Heart right ventricle (tissue), 16 donors: ENCODE measurements around the gene PPP1R14C. TPM values are rescaled to one million over a fixed set of nuclear protein-coding genes. Genes with fewer than 3 reads are reported as not detected.

ENCODE experiments used
- ATAC-seq, 8 donors: fragments of 200-7000 bp; cut with Tn5 transposase; one replicate each; pipeline ENCODE4 v1.9.1; 2020; ENCODE audit warnings: mild to moderate bottlenecking in 8 of 8, moderate library complexity in 8 of 8, moderate number of reproducible peaks in 1 of 8
- DNase-seq, 2 donors: peaks; one replicate each; pipeline ENCODE4 v3.0.0-alpha.2; 2020
- H3K27ac ChIP-seq, 10 donors: fragments of 200-600 bp; sonication (generic) in 2 of 10; one replicate each; pipeline versions ENCODE4 v1.5.0 to v1.8.0; 2020 to 2022; ENCODE audit warnings: mild to moderate bottlenecking in 3 of 10
- H3K27me3 ChIP-seq, 7 donors: fragments of 200-600 bp; one replicate each; pipeline ENCODE4 v1.8.0; 2021 to 2022; ENCODE audit warnings: mild to moderate bottlenecking in 2 of 7
- H3K36me3 ChIP-seq, 9 donors: fragments of 200-600 bp; sonication (generic) in 1 of 9; one replicate each; pipeline versions ENCODE4 v1.5.0 to v1.8.0; 2020 to 2022; ENCODE audit warnings: mild to moderate bottlenecking in 2 of 9
- H3K4me1 ChIP-seq, 9 donors: fragments of 200-600 bp; sonication (generic) in 1 of 9; one replicate each; pipeline versions ENCODE4 v1.5.0 to v1.8.0; 2020 to 2022; ENCODE audit warnings: mild to moderate bottlenecking in 4 of 9
- H3K4me3 ChIP-seq, 10 donors: fragments of 200-600 bp; sonication (generic) in 2 of 10; one replicate each; pipeline versions ENCODE4 v1.5.0 to v1.8.0; 2020 to 2022; ENCODE audit warnings: mild to moderate bottlenecking in 7 of 10, moderate library complexity in 2 of 10
- H3K9me3 ChIP-seq, 11 donors: fragments of 200-600 bp in 10 of 11; sonication (generic) in 2 of 11; one replicate each; pipeline versions ENCODE4 v1.5.0 to v1.8.0; 2013 to 2022; ENCODE audit warnings: mild to moderate bottlenecking in 2 of 11, control low read depth in 1 of 11, moderate library complexity in 1 of 11
- CTCF ChIP-seq, 9 donors: fragments of 200-600 bp; sonication (generic) in 2 of 9; IDR thresholded peaks; one replicate each; pipeline versions ENCODE4 v1.5.0 to v1.8.0; 2021 to 2022; ENCODE audit warnings: antibody characterized with exemption in 9 of 9, mild to moderate bottlenecking in 5 of 9, moderate library complexity in 1 of 9
- WGBS, 2 donors: extraction: QIAGEN DNeasy Blood & Tissue Kit; methylation state at CpG; one replicate each; pipeline ENCODE4 v1.1.7; 2013; ENCODE audit warnings: inconsistent platforms in 1 of 2; 5-methylcytosine and 5-hydroxymethylcytosine counted together
- intact Hi-C, 10 donors: fragments of 100-400 bp; cut with DNase I; formaldehyde crosslinking; loops; one replicate each; pipeline versions ENCODE4 v1.11.1 to v1.14.2; 2022
- polyA plus RNA-seq, 2 donors: library from polyadenylated mRNA; stranded (reverse); fragments of 200-250 nt; gene quantifications; one replicate each; pipeline ENCODE4 v1.2.3, GENCODE V29; 2013
- total RNA-seq, 10 donors: library from RNA; stranded (reverse); fragmentation: NEBNext Ultra II Directional in 3 of 10; extraction: Animal tissue kit (Norgen Biotek cat#: 25700) in 3 of 10; gene quantifications; one replicate each; pipeline versions ENCODE4 v1.2.1 to v1.2.4, GENCODE V29; 2021 to 2023
- donor health status: Arrhythmogenic right ventricular cardiomyopathy.
- donor health status: ischemic (EF 13 %, LVEDD 7.1; RV severe dilation, severe dysfunction).
- donor health status: healthy with polysubstance abuse.
- donor health status: DM: no; HTN: yes; CAD: no.
- donor health status: DM: no; HTN: no; CAD: no.
- donor health status: ischemic (EF 25% LVEDD 6.9; RV normal size, moderate dysfunction).
- donor health status: ischemic (EF 25% LVEDD 5.7; RV mildly dilated, moderate dysfunction).
- donor health status: healthy.
- donor health status: DM: yes; HTN: yes; CAD: no.
- donor health status: Ischemic cardiomyopathy.
- donor health status: ischemic (EF 35%, LVEDD 5.7; RV mildly dilated, moderate dysfunction).
- donor health status: nonischemic (EF 11% LVEDD 7.7; RV severe dilation, severe dysfunction).
- donor health status: DM: yes; HTN: yes; CAD: no.
- donor health status: PGD.
- donor health status: ischemic (EF 29% LVEDD 5.4; RV normal size, mild dysfunction).
- donor health status: nonischemic (EF 23%, LVEDD 6.1; RV moderate dilation, normal function).

Gene PPP1R14C
- total and polyA plus RNA-seq, 12 donors, result 22.6 to 145 (median 92.1) TPM

- H3K36me3 ChIP-seq, result no peaks in the 10 kb centered on the region
- intact Hi-C loops, result no loop called here
- no peak overlapping the region for H3K27ac ChIP-seq
These were observed 127.0 kb downstream of the PPP1R14C start for GRCh38 chr6:150269857-150270223.

GRCh38 chr6:150270330-150271052, 127.6 kb downstream of the PPP1R14C start:
- Histone ChIP-seq H3K4me1 (no peaks in the 10 kb centered on the region), H3K27me3 (no peaks in the 10 kb centered on the region), H3K9me3 (peaks cover 0 to 5% (median 0%) of the 10 kb centered on the region in 11 donors), H3K4me3 (no peak overlapping the region), H3K27ac (no peak overlapping the region), H3K36me3 (no peaks in the 10 kb centered on the region)
- TF ChIP-seq CTCF (IDR thresholded peaks at IDR 0.05), result no peak
- intact Hi-C loops, result no loop called here
- no peak for ATAC-seq
- DNase-seq, result no peak
- 90 to 92% methylated on average over 9 of the region's 9 CpGs for WGBS, 2 donors

More at GRCh38 chr6:150269857-150270223, 127.0 kb downstream of the PPP1R14C start:
- no peak for TF ChIP-seq CTCF (IDR thresholded peaks at IDR 0.05)
- peaks cover 0 to 5% (median 0%) of the 10 kb centered on the region in 11 donors for H3K9me3 ChIP-seq
- H3K4me1 ChIP-seq, result no peaks in the 10 kb centered on the region
- no peaks in the 10 kb centered on the region for H3K27me3 ChIP-seq
- ATAC-seq (no peak), DNase-seq (no peak)
- H3K4me3 ChIP-seq, result no peak overlapping the region
- 75 to 77% methylated on average over 4 of the region's 4 CpGs for WGBS, 2 donors

GRCh38 chr6:150271172-150271500, 128.3 kb downstream of the PPP1R14C start:
- H3K4me1 ChIP-seq, result no peaks in the 10 kb centered on the region
- intact Hi-C loops, result no loop called here
- H3K27ac ChIP-seq, result no peak overlapping the region
- no peaks in the 10 kb centered on the region for H3K27me3 ChIP-seq
- DNase-seq, result no peak
- no peaks in the 10 kb centered on the region for H3K36me3 ChIP-seq
- ATAC-seq, result no peak
- 96 to 98% methylated on average over 1 of the region's 1 CpG for WGBS, 2 donors
- no peak overlapping the region for H3K4me3 ChIP-seq
- H3K9me3 ChIP-seq, result peaks cover 0 to 5% (median 0%) of the 10 kb centered on the region in 11 donors
- no peak for TF ChIP-seq CTCF (IDR thresholded peaks at IDR 0.05)

GRCh38 chr6:150271501-150272263, 128.8 kb downstream of the PPP1R14C start:
- WGBS, 2 donors, result 80 to 81% methylated on average over 6 of the region's 6 CpGs
- intact Hi-C loops, result no loop called here
- peaks cover 0 to 5% (median 0%) of the 10 kb centered on the region in 11 donors for H3K9me3 ChIP-seq
- H3K36me3 ChIP-seq, result no peaks in the 10 kb centered on the region
- ATAC-seq, result no peak
- H3K27ac ChIP-seq, result no peak overlapping the region
- H3K27me3 ChIP-seq, result no peaks in the 10 kb centered on the region
- no peak for DNase-seq
- no peaks in the 10 kb centered on the region for H3K4me1 ChIP-seq
- no peak for TF ChIP-seq CTCF (IDR thresholded peaks at IDR 0.05)
- no peak overlapping the region for H3K4me3 ChIP-seq
